SU-DHL-6 (cell line): ENCODE results near the gene MROH8.

Experiments used
- EZH2phosphoT487 ChIP-seq: fragments of 200-600 bp; sonication (generic), shearing (Covaris generic); conservative IDR thresholded peaks from 2 replicates; pipeline ENCODE4 v1.6.1; 2018; ENCODE audit warnings: mild to moderate bottlenecking, antibody characterized with exemption, low read length, moderate library complexity, mixed read lengths
- TF ChIP-seq, protein P1 (sequence below): fragments of 200-600 bp; sonication (generic); IDR thresholded peaks from one replicate; pipeline ENCODE4 v1.5.1; 2017; ENCODE audit warnings: antibody characterized with exemption, mild to moderate bottlenecking, low read length, moderate library complexity; ENCODE audit not compliant: insufficient read depth, poor library complexity, severe bottlenecking

DNA sequence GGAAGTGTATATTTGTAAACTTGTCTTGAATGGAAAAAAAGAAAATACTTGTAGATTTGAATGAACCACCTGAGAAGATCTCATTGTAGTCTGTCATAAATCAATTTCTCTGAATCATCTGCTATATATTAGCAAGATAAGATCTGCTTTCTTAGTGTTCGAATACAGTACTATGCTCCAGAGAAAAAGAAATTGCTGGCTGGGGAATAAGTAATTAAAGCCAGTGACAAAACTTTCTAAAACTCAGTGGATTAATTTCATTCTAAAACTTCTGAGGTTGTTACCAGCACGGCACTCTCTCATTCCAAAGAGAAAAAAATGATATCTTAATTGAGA lies 22.4 kb upstream of the MROH8 start:
- TF ChIP-seq, protein P1, sequence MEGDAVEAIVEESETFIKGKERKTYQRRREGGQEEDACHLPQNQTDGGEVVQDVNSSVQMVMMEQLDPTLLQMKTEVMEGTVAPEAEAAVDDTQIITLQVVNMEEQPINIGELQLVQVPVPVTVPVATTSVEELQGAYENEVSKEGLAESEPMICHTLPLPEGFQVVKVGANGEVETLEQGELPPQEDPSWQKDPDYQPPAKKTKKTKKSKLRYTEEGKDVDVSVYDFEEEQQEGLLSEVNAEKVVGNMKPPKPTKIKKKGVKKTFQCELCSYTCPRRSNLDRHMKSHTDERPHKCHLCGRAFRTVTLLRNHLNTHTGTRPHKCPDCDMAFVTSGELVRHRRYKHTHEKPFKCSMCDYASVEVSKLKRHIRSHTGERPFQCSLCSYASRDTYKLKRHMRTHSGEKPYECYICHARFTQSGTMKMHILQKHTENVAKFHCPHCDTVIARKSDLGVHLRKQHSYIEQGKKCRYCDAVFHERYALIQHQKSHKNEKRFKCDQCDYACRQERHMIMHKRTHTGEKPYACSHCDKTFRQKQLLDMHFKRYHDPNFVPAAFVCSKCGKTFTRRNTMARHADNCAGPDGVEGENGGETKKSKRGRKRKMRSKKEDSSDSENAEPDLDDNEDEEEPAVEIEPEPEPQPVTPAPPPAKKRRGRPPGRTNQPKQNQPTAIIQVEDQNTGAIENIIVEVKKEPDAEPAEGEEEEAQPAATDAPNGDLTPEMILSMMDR: no peak
- no peak for TF ChIP-seq EZH2phosphoT487
